ENCODE measurements around the gene C2.
"Not testable (repeated sequence)": the region's sequence is repeated elsewhere in the genome, so short reads cannot be mapped to it uniquely, and the experiment has no call there.

DNA sequence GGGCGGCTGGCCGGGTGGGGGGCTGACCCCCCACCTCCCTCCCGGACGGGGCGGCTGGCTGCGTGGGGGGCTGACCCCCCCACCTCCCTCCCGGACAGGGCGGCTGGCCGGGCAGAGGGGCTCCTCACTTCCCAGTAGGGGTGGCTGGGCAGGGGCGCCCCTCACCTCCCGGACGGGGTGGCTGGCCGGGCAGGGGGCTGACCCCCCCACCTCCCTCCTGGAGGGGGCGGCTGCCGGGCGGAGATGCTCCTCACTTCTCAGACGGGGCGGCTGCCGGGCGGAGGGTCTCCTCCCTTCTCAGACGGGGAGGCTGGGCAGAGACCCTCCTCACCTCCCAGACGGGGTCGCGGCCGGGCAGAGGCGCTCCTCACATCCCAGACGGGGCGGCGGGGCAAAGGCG lies 48.5 kb downstream of the C2 start:
- TF ChIP-seq, protein P1, sequence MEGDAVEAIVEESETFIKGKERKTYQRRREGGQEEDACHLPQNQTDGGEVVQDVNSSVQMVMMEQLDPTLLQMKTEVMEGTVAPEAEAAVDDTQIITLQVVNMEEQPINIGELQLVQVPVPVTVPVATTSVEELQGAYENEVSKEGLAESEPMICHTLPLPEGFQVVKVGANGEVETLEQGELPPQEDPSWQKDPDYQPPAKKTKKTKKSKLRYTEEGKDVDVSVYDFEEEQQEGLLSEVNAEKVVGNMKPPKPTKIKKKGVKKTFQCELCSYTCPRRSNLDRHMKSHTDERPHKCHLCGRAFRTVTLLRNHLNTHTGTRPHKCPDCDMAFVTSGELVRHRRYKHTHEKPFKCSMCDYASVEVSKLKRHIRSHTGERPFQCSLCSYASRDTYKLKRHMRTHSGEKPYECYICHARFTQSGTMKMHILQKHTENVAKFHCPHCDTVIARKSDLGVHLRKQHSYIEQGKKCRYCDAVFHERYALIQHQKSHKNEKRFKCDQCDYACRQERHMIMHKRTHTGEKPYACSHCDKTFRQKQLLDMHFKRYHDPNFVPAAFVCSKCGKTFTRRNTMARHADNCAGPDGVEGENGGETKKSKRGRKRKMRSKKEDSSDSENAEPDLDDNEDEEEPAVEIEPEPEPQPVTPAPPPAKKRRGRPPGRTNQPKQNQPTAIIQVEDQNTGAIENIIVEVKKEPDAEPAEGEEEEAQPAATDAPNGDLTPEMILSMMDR (IDR thresholded peaks at IDR 0.05): not testable (repeated sequence)
- not testable (repeated sequence) for TF ChIP-seq POLR2A (IDR thresholded peaks at IDR 0.05)

Measured in adrenal gland (tissue), 5 donors.